ENCODE results near the gene ARHGEF19. TPM values are rescaled to one million over a fixed set of nuclear protein-coding genes. Genes with fewer than 3 reads are reported as not detected.

Gene ARHGEF19
- total RNA-seq, 1 experiment from 2014 or later = 21.0 TPM

DNA sequence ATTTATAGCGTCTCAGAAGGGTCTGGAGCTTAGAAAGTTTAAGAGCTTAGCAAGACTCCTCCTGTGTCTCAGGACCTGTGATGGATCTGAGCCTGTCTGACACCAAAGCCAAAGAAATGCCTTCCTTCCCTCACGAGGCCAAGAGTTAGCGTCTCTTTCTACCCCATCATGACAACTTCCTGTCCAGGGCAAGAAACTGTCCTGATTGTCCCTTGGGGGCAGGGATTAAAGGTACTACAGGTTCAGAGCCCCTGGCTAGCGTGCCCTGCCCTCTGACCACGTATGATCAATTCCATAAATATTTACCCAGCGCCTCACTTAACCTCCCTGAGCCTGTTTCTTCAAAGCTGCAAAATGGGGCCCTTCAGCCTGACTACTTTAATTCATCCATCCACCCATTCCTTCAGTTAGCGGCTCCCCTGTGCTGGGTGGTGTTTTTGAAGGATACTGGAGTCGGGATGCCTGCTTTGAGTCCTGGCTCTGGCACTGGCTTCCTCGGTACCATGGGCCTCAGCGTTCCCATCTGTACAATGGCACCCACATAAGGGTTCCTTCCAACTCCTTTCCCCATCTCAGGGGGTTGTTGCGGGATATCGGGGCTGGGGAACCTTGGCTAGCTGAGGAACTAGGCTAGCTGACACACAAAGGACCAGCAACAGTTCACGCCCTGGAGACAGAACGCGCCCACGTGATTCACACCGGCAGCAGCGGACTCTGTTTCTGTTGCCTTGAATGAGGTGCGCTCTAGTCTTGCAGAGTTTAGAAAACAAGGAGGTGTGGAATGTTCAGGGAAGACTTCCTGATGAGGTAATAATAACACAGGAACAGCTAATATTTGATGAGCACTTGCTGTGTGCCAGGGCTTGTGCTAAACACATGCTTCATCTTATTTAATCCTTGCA is 33.6 kb downstream of the ARHGEF19 start:
- H3K4me3 ChIP-seq (ENCODE audit: insufficient read depth, low read depth, low read length) = no peak overlapping the region

DNA sequence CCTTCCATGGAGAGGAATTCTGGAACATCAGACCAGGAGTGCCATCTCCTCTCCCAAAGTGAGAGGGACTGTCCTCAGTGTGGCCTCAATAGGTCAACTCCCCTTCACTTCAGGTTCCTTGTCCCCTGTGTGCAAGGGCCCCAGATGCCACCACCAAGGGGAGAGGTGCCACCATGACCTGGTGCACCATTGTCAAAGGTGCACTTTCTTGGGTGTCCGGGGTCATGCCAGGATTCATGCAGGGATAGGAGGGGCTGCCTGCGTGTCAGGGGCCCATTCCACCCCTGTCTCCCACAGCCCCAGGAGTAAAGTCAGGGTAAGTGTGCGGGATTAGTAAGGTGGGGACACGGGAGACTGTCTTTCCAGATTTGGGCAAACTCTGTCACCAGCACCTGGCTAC is 35.1 kb downstream of the ARHGEF19 start:
- Histone ChIP-seq H3K4me3 (ENCODE audit: insufficient read depth, low read depth, low read length) (no peak overlapping the region), H3K27me3 (ENCODE audit: control insufficient read depth, insufficient read depth, low read length) (no peaks in the 10 kb centered on the region; the same call in 1 of the 2 replicates), H3K36me3 (replicated peaks; ENCODE audit: control insufficient read depth, insufficient read depth, low read length) (no peaks in the 10 kb centered on the region)
- DNase-seq = no peak

More for the DNA sequence above, 33.6 kb downstream of the ARHGEF19 start:
- no peaks in the 10 kb centered on the region; the same call in 1 of the 2 replicates for H3K27me3 ChIP-seq (ENCODE audit: control insufficient read depth, insufficient read depth, low read length)
- no peaks in the 10 kb centered on the region for H3K36me3 ChIP-seq (replicated peaks; ENCODE audit: control insufficient read depth, insufficient read depth, low read length)
- no peak for DNase-seq

DNA sequence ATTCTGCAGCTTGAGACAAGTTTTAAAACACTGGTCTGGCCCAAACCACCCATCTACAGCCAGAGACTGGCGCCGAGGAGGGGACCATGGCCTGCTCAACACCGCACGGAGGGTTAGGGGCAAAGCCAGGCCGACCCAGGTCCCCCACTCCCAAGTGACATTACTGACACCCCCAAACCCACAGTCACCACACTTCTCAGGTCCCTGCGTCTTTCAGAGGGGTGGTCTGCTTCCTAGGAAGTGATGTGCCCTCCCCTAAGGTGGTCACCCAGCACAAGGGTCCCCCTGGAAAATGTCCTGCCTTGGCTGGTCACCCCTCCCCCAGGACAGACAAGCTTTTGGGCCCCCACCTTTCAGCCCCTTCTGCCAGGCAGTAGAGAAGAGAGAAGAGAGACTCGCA is 35.8 kb downstream of the ARHGEF19 start:
- DNase-seq = no peak
- no peak overlapping the region for H3K4me3 ChIP-seq (ENCODE audit: insufficient read depth, low read depth, low read length)
- H3K36me3 ChIP-seq (replicated peaks; ENCODE audit: control insufficient read depth, insufficient read depth, low read length) = no peaks in the 10 kb centered on the region
- no peaks in the 10 kb centered on the region; the same call in 1 of the 2 replicates for H3K27me3 ChIP-seq (ENCODE audit: control insufficient read depth, insufficient read depth, low read length)

DNA sequence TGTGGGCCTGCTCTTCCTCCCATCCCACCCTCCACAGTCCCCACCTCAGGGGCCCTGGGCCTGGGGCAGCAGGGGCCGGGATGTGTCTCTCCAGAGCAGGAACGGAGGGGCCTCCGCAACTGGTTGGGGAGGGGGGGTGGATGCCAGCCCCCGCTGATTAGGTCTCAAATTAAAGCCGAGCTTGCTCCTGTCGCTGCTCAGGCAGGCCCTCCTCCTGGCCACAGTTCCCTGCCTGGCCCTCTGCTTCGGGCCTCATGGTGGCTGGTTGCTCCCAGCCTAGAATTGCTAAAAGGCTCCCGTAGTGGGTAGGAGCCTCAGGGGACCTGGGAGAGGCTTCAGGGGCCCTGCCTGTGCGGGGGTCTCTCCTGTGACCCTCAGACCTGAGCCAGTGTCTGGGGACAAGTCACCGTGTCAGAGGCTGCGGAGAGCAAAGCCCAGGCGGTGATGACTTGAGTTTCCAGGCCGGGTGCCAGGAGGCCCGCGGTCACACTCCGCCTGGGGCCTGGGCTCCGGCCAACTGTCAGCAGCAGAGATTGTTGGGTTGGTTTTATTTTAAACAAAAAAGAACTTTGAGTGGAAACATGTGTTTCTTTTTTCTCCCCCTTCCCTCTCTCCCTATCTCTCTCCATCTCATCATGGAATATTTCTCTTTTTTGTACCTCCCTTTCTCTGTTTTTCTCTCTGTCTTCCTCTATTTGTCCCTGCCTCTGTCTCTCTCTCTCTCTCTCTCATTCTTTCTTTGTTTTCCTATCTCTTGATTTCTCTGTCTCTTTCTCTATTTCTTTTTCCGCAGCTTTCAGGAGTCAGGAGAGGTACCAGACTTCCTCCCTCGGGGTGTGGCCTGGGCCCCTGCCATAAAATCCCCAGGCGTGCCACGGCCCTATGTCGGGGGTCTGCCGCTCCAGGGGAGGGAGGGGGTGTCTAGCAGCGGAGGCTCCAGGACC is 36.6 kb downstream of the ARHGEF19 start:
- Histone ChIP-seq H3K4me3 (ENCODE audit: insufficient read depth, low read depth, low read length) (no peak overlapping the region), H3K36me3 (replicated peaks; ENCODE audit: control insufficient read depth, insufficient read depth, low read length) (no peaks in the 10 kb centered on the region), H3K27me3 (ENCODE audit: control insufficient read depth, insufficient read depth, low read length) (no peaks in the 10 kb centered on the region; the same call in 1 of the 2 replicates)
- peak; percentile 61 for DNase-seq

DNA sequence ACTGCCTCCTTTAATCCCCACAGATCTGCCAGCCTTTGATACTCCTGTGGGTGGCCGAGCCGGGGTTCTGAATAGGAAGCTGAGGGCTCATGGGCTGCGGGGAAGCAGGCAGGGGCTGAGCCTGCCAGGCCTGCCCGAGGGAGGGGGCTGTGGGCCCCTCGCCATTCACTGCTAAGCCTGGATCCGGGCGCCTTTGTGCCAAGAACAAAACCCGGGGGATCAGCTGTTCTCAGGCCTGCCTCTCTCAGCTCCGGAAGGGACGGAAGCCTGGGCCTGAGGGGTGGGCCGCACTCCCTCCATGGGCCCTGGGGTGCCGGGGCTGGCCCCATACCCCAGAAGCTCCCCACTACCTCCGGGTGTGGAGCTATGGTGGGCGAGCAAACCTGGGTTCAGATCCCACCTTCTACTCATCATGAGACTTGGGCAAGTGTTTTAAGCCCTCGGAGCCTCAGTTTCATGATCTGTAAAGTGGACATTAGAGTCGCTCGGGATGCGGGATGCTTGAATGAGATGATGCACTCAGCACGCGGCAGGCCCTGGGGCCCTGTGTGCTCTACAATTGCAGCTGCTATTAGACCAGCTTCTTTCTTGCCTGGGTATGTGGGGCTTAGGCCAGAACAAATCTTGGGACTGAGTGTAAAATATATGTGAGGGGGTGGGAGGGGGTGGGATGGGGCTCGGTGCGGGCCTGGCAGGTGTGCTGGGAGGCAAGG is 37.4 kb downstream of the ARHGEF19 start:
- Histone ChIP-seq H3K27me3 (ENCODE audit: control insufficient read depth, insufficient read depth, low read length) (no peaks in the 10 kb centered on the region; the same call in 1 of the 2 replicates), H3K4me3 (ENCODE audit: insufficient read depth, low read depth, low read length) (no peak overlapping the region), H3K36me3 (replicated peaks; ENCODE audit: control insufficient read depth, insufficient read depth, low read length) (no peaks in the 10 kb centered on the region)
- peak; percentile 63 for DNase-seq

DNA sequence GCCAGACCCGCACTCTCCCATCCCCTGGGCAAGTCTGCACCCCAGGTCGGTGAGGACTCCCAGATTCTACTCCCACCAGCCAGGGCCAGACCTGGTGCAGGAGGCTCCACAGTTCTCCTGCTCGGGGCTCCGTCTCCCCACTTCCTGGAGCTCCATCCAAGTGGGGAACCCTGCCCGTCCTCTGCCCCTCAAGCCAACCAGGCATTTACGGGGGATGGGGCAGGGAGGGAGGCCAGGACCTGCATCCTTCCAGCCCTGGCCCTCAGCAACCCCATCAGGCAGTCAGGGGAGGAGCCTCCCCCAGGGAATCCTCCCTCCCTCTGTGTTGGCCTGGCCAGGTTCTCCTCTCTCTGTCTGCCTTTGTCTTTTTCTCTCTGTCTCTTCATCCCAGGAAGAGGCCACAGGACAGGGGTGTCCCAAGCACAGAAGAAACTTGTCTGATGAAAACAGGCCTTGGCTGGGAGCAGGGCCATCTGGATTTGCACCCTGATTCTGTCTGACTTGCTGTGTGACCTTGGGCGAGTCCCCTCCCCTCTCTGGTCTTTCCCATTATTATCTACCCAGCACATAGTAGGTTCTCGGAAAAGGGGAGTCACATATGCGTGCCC is 38.1 kb downstream of the ARHGEF19 start:
- H3K36me3 ChIP-seq (replicated peaks; ENCODE audit: control insufficient read depth, insufficient read depth, low read length) = no peaks in the 10 kb centered on the region
- peak; percentile 59 for DNase-seq
- H3K4me3 ChIP-seq (ENCODE audit: insufficient read depth, low read depth, low read length) = no peak overlapping the region
- H3K27me3 ChIP-seq (ENCODE audit: control insufficient read depth, insufficient read depth, low read length) = no peaks in the 10 kb centered on the region; the same call in 1 of the 2 replicates

DNA sequence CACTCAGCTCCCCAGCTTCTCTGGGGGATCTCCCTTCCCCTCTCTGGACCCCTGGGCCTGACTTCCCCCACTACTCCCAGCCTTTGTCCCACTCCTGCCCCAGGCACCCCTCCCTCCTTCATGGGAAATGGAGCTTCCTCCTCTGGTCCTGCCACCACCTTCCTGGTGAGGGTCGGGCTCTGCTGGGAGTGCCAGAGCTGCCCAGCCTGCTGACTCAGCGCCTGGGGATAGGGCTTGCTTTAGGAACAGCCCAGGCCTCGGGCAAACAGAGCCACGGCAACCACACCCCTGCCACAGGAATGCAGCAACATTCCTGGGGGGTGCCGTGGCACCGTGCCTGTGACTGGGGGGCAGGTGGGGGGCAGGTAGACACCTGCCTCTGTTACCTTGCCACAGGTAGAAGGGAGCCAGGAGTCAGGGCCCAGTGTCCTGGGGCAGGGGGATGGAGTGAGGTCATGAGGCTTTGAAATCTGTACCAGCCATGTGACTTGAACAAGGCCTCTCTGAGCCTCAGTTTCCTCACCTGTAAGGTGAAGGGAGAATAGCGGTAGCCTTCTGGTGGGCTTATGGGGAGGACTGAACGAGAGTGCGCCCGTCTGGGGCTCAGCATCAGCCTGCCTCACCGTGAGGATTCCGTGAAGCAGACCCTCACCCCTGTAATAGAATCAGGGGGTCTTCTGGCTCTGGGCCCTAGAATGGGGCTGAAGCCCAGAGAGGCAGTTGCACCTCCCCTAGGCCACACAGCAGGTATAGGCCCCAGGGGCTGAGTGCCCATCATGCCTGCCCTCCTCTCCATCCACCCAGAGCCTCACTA is 38.8 kb downstream of the ARHGEF19 start:
- no peaks in the 10 kb centered on the region; the same call in 1 of the 2 replicates for H3K27me3 ChIP-seq (ENCODE audit: control insufficient read depth, insufficient read depth, low read length)
- DNase-seq = peak; percentile 68
- no peaks in the 10 kb centered on the region for H3K36me3 ChIP-seq (replicated peaks; ENCODE audit: control insufficient read depth, insufficient read depth, low read length)
- no peak overlapping the region for H3K4me3 ChIP-seq (ENCODE audit: insufficient read depth, low read depth, low read length)

DNA sequence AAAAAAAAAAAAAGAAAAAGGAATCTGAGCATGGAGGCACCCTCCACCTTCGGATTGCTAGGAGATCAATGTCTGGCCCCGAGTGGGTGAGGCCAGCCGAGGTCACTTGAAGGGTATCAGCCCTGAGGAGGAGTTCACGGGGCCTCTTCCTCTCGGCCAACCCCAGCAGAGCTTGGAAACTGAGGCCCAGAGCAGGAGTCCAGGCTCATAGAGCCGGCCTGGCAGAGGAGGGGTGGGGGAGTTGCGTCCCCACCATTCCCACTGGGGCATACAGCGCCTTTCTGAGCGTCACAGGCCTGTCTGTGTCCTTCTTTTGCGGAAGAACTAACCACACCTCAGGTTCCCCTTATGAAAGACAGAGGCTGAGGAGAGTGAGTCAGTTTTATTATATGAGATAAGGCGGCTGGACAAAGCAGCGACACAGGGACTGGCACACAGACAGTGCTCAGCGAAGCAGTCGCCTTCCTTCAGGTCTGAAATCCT is 39.4 kb downstream of the ARHGEF19 start:
- H3K27me3 ChIP-seq (ENCODE audit: control insufficient read depth, insufficient read depth, low read length) = no peaks in the 10 kb centered on the region; the same call in 1 of the 2 replicates
- H3K36me3 ChIP-seq (replicated peaks; ENCODE audit: control insufficient read depth, insufficient read depth, low read length) = no peaks in the 10 kb centered on the region
- DNase-seq = no peak
- no peak overlapping the region for H3K4me3 ChIP-seq (ENCODE audit: insufficient read depth, low read depth, low read length)

DNA sequence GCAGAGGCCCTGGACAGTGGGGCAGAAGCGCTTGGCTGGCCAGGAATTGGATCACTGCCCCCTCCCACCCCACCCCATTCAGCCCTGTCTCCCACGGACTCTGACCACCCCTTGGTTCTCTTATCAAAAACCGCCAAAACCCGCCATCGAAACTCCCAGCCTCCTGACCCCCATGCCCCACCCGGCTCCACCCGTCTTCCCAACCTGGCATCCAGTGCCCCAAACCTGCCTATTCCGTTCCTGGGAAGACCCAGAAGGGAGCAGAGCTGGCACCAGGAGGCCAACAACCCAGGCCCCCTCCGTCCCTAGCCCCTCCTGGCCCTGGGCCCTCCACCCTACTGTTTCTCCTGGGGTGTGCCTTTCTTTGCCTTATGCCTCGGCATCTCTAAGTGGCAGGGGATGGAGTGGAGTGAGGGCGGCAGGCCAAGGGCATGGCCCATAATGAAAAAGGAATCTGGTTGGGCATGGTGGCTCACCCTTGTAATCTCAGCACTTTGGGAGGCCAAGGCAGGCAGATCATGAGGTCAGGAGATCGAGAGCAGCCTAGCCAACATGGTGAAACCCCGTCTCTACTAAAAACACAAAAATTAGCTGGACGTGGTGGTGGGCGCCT is 40.1 kb downstream of the ARHGEF19 start:
- no peaks in the 10 kb centered on the region for H3K36me3 ChIP-seq (replicated peaks; ENCODE audit: control insufficient read depth, insufficient read depth, low read length)
- H3K4me3 ChIP-seq (ENCODE audit: insufficient read depth, low read depth, low read length) = no peak overlapping the region
- H3K27me3 ChIP-seq (ENCODE audit: control insufficient read depth, insufficient read depth, low read length) = no peaks in the 10 kb centered on the region
- peak; percentile 58 for DNase-seq

DNA sequence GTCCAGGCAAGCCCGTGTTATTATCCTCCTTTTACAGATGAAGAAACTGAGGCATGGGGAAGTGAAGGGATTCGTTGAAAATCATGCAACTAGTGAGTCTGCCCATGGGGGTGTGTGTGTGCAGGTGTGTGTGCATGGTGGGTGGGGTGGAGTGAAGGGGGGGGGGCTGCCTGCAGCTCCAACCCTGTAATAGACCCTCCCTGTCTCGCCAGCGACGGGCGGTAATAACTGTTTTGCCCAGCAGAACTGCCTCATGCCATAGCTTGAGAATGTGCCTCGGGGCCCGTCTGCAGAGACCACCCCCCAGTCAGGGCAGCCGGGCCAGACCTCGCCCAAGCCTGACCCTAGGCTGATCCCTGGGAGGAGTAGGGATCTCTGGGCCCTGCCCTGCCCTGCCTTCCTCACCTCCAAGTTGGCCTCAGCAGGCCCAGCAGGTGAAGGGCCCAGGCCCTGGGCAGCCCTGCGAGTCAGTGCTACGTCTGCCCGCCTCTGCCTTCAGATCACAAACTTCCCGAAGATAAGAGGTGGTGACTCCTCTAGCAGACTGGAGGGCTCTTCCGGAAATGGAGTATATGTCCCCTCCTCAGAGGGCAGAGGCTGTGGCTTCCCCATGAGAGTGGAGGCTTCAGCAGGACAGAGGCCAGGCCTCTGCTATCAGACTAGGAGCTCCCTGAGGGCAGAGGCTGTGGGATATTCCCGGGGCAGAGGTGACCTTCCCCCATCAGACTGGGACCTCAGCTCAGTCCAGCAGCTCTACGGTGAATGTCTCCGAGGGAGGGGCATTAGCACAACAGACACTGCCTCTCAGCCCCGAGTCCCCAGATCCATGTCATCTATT is 40.9 kb downstream of the ARHGEF19 start:
- H3K27me3 ChIP-seq (ENCODE audit: control insufficient read depth, insufficient read depth, low read length) = no peaks in the 10 kb centered on the region
- H3K36me3 ChIP-seq (replicated peaks; ENCODE audit: control insufficient read depth, insufficient read depth, low read length) = no peaks in the 10 kb centered on the region
- H3K4me3 ChIP-seq (ENCODE audit: insufficient read depth, low read depth, low read length) = no peak overlapping the region
- DNase-seq = peak; percentile 65

DNA sequence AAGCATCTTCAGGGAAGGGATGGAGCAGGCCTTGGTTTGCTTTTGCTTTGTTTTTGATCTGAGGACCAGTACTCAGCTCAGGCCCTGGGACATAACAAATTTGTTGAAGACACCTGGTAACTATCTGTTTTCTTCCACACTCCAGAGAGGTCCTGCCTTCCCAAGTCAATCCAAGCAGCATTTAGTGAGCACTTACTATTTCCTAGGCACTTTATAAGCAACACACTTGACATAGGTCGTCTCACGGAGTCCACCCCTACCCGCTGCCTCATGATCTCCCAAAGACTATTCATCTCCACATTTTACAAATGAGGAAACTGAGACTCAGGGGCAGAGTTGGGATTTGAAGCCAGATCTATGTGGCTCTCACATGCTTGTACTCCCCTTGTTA is 42.2 kb downstream of the ARHGEF19 start:
- no peaks in the 10 kb centered on the region for H3K27me3 ChIP-seq (ENCODE audit: control insufficient read depth, insufficient read depth, low read length)
- DNase-seq = no peak
- H3K36me3 ChIP-seq (replicated peaks; ENCODE audit: control insufficient read depth, insufficient read depth, low read length) = no peaks in the 10 kb centered on the region
- no peak overlapping the region for H3K4me3 ChIP-seq (ENCODE audit: insufficient read depth, low read depth, low read length)

Data from H7 (cell line).